Activated B cell treated with CpG ODN at 0.5 μM for 24 hours (primary cell): ENCODE data around the gene ZSCAN10. TPM values are rescaled to one million over a fixed set of nuclear protein-coding genes. Genes with fewer than 3 reads are reported as not detected.
"Not testable (repeated sequence)": the region's sequence is repeated elsewhere in the genome, so short reads cannot be mapped to it uniquely, and the experiment has no call there.

Source experiments
- ATAC-seq: fragments of 200-7000 bp; cut with Tn5 transposase; one replicate; pipeline ENCODE4 v1.10.0; 2021; ENCODE audit warnings: low read depth, mild to moderate bottlenecking, moderate library complexity
- CTCF ChIA-PET: fragments of 350-600 bp; sonication (Branson Sonifier 250); formaldehyde crosslinking; loops from one replicate; lab custom pipeline; 2021; ENCODE audit warnings: antibody characterized with exemption; lab: Charles Lee
- POLR2A ChIA-PET: fragments of 350-600 bp; sonication (Branson Sonifier 250); formaldehyde crosslinking; loops from one replicate; lab custom pipeline; 2021; ENCODE audit warnings: antibody characterized with exemption; lab: Charles Lee
- DNase-seq: peaks from one replicate; pipeline ENCODE4 v3.0.0; 2022
- H3K27ac Mint-ChIP-seq: one replicate; pipeline ENCODE4 v1.8.0; 2020; ENCODE audit warnings: mixed read lengths
- H3K27me3 Mint-ChIP-seq: one replicate; pipeline ENCODE4 v1.8.0; 2021; ENCODE audit warnings: mixed read lengths
- H3K36me3 Mint-ChIP-seq: one replicate; pipeline ENCODE4 v1.8.0; 2021; ENCODE audit warnings: low read depth, mixed read lengths
- H3K4me1 Mint-ChIP-seq: one replicate; pipeline ENCODE4 v1.8.0; 2021; ENCODE audit warnings: mixed read lengths
- H3K4me3 Mint-ChIP-seq: one replicate; pipeline ENCODE4 v1.8.0; 2020; ENCODE audit warnings: mild to moderate bottlenecking, mixed read lengths
- H3K9me3 Mint-ChIP-seq: one replicate; pipeline ENCODE4 v1.8.0; 2020; ENCODE audit warnings: mixed read lengths
- CTCF ChIP-seq: fragments of 200-600 bp; IDR thresholded peaks from one replicate; pipeline ENCODE4 v1.8.0; 2022; ENCODE audit warnings: antibody characterized with exemption, mild to moderate bottlenecking
- intact Hi-C: fragments of 100-400 bp; cut with micrococcal nuclease; formaldehyde crosslinking; loops from one replicate; pipeline ENCODE4 v1.15.1; 2024
- total RNA-seq: library from RNA; stranded (reverse); gene quantifications from 2 replicates; pipeline ENCODE4 v1.2.3, GENCODE V29; 2022

ZSCAN10 gene
- total RNA-seq, 1 donor from 2014 or later: not detected

- H3K4me1 Mint-ChIP-seq: peaks cover 31% of the 10 kb centered on the region
- ATAC-seq (no peak), DNase-seq (no peak)
- no peaks in the 10 kb centered on the region for H3K36me3 Mint-ChIP-seq
- POLR2A ChIA-PET: no interaction called here
- H3K27me3 Mint-ChIP-seq: no peaks in the 10 kb centered on the region
- no peak for TF ChIP-seq CTCF
- intact Hi-C loops: no loop called here
- no peak overlapping the region for H3K27ac Mint-ChIP-seq
- CTCF ChIA-PET: no interaction called here
- peaks cover 5% of the 10 kb centered on the region for H3K9me3 Mint-ChIP-seq
- no peak overlapping the region for H3K4me3 Mint-ChIP-seq
These were observed 19.1 kb downstream of the ZSCAN10 start for GRCh38 chr16:3080024-3080423.

GRCh38 chr16:3076577-3076976, 22.5 kb downstream of the ZSCAN10 start:
- DNase-seq (no peak), ATAC-seq (no peak)
- CTCF ChIA-PET: interaction anchor here (0.9 to 3.2 kb wide), 6 partner anchors 17 to 58 kb away, joined by 3 to 13 read pairs (median 3); partner anchors contain the start of gene ZNF213
- Mint-ChIP-seq H3K4me3 (peak overlapping the region; percentile 64), H3K9me3 (peaks cover 5% of the 10 kb centered on the region), H3K36me3 (no peaks in the 10 kb centered on the region), H3K27me3 (no peaks in the 10 kb centered on the region), H3K4me1 (peaks cover 59% of the 10 kb centered on the region), H3K27ac (peak overlapping the region; percentile 64)
- no peak for TF ChIP-seq CTCF
- POLR2A ChIA-PET: interaction anchor here (0.9 to 3.1 kb wide), 4 partner anchors 18 to 58 kb away, joined by 3 to 18 read pairs (median 7); partner anchors contain the start of gene ZNF213
- intact Hi-C loops: no loop called here

- not testable (repeated sequence) for H3K36me3 Mint-ChIP-seq, ATAC-seq, H3K27me3 Mint-ChIP-seq, H3K9me3 Mint-ChIP-seq, H3K4me3 Mint-ChIP-seq, DNase-seq
- ChIA-PET POLR2A (interaction anchor here (1.1 to 3.1 kb wide), 7 partner anchors 12 to 96 kb away, joined by 3 to 18 read pairs (median 9); partner anchors contain the start of gene ZNF213), CTCF (interaction anchor here (0.9 to 3.2 kb wide), 4 partner anchors 17 to 59 kb away, joined by 3 to 13 read pairs (median 4); partner anchors contain the start of gene ZNF213)
- intact Hi-C loops: loop anchor here (2.0 kb wide), 1 partner anchor 17 kb away; no protein-coding TSS in a partner anchor
- peak overlapping the region; percentile 64 for H3K27ac Mint-ChIP-seq
- peaks cover 61% of the 10 kb centered on the region for H3K4me1 Mint-ChIP-seq
These were observed 23.1 kb downstream of the ZSCAN10 start for GRCh38 chr16:3075946-3076345.

GRCh38 chr16:3075523-3075915, 23.6 kb downstream of the ZSCAN10 start:
- Mint-ChIP-seq H3K36me3 (no peaks in the 10 kb centered on the region), H3K27me3 (no peaks in the 10 kb centered on the region), H3K27ac (peak overlapping the region; percentile 88), H3K4me3 (peak overlapping the region; percentile 61), H3K4me1 (peaks cover 61% of the 10 kb centered on the region), H3K9me3 (peaks cover 5% of the 10 kb centered on the region)
- intact Hi-C loops: loop anchor here (2.0 kb wide), 1 partner anchor 17 kb away; no protein-coding TSS in a partner anchor
- ATAC-seq (peak; percentile 5), DNase-seq (no peak)
- ChIA-PET CTCF (interaction anchor here (0.8 to 3.2 kb wide), 6 partner anchors 16 to 54 kb away, joined by 3 to 13 read pairs (median 4); no protein-coding TSS in a partner anchor), POLR2A (interaction anchor here (0.9 to 3.1 kb wide), 10 partner anchors 12 to 96 kb away, joined by 3 to 18 read pairs (median 8); partner anchors contain the start of gene ZNF213)
- TF ChIP-seq CTCF: no peak

GRCh38 chr16:3074860-3075522, 24.1 kb downstream of the ZSCAN10 start:
- H3K27me3 Mint-ChIP-seq: no peaks in the 10 kb centered on the region
- H3K4me3 Mint-ChIP-seq: peak overlapping the region; percentile 61
- ChIA-PET CTCF (interaction anchor here (0.8 to 3.2 kb wide), 5 partner anchors 16 to 91 kb away, joined by 3 to 13 read pairs (median 3); no protein-coding TSS in a partner anchor), POLR2A (interaction anchor here (0.6 to 3.1 kb wide), 11 partner anchors 11 to 575 kb away, joined by 3 to 18 read pairs (median 7); partner anchors contain the start of gene ZNF213)
- no peaks in the 10 kb centered on the region for H3K36me3 Mint-ChIP-seq
- DNase-seq: peak; percentile 41
- H3K27ac Mint-ChIP-seq: peak overlapping the region; percentile 88
- H3K9me3 Mint-ChIP-seq: peaks cover 5% of the 10 kb centered on the region
- ATAC-seq: peak; percentile 94
- intact Hi-C loops: loop anchor here (2.0 kb wide), 1 partner anchor 16 kb away; no protein-coding TSS in a partner anchor
- no peak for TF ChIP-seq CTCF
- H3K4me1 Mint-ChIP-seq: peaks cover 61% of the 10 kb centered on the region
